ENCODE results near the gene COMT.

DNA sequence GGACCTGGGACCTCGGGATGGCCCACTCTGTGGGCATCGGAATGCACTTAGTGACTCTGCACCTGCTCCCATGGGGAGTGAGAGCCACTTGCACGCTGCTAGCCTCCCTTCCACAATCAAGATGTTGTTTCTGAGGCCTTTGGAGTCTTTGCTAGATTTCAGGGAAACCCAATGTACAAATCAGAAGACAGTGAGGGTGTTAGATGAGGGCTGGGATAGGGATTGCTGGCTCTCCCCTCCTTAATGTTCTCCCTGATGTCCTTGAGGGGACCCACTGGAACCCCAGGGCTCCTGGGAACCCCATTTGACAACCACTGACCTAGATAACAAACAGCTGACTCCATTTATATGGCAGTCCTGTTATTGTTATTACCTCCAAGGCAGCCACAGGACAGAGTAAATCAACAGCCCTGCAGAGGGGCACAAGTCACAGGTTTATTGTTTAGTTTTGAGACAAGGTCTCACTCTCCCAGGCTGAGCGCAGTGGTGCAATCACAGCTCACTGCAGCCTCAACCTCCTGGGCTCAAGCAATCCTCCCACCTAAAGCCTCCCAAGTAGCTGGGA, 31.3 kb upstream of the COMT start:
- TF ChIP-seq POLR2AphosphoS5 (IDR thresholded peaks at IDR 0.05; ENCODE audit: low read depth, low read length) (no peak), TAF1 (IDR thresholded peaks at IDR 0.05; ENCODE audit: borderline replicate concordance, low read depth, low read length) (no peak), POLR2A (IDR thresholded peaks at IDR 0.05; ENCODE audit: low read depth, low read length) (no peak)

All from GM12892 (cell line).